Amygdala (tissue), 56 donors: ENCODE results near the gene NPLOC4.

Source experiments
- DNase-seq, 56 donors: peaks; one replicate each; lab custom pipeline; 2025; lab: John Stamatoyannopoulos, UW

NPLOC4 gene

GRCh38 chr17:81573794-81574642 lies 62.9 kb downstream of the NPLOC4 start:
- no peak for DNase-seq

DNA sequence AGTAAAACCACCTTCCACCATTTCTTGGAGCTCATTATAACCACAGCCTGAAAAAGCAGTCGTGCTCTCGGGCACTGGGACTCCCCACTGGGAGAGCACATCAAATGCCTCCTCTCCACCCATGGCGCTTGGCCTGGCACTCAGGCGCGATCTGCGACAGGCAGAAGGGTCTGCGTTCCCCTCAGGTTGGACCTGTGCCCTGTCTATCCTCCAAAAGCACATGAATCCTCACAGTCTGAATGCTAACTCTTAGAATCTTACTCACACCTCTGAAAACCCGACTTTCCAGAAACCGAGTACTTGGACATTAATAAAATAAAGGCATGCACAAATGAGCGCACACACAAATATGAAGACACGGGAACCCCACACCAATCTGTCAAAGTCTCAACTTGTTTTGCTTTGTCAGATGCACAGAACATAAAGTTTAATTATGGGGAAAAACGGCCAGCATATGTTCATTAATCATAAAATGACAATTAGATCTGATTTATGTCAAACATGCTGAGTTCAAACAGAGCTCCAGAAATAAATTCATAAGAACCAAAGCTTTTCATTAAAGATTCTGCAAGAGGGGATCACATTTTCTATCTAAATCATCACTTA lies 64.2 kb downstream of the NPLOC4 start:
- no peak for DNase-seq

DNA sequence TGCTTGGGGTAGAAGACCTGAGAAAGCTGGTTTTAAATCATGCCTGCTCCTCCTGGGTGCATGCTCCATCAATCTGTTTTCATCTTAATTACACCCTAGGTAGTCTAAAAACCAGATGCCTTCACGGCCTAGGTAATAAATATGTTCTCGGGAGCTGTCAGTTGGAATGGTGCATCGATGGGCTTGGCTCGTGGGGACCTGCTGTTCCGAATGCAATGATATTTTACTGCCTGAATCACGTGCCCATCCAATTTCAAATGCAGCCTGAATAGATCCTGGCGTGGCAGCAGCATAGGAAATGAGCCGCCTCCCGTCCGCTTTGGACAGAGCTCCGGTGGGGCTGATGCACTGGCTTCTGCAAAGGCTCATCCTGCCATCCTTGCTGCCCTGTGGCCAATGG lies 65.9 kb downstream of the NPLOC4 start:
- DNase-seq: peak in 1 of 56 donors; percentile 6

GRCh38 chr17:81569986-81570514 lies 66.9 kb downstream of the NPLOC4 start:
- no peak for DNase-seq

- DNase-seq: no peak
These were observed 68.5 kb downstream of the NPLOC4 start for GRCh38 chr17:81568416-81568815.

DNA sequence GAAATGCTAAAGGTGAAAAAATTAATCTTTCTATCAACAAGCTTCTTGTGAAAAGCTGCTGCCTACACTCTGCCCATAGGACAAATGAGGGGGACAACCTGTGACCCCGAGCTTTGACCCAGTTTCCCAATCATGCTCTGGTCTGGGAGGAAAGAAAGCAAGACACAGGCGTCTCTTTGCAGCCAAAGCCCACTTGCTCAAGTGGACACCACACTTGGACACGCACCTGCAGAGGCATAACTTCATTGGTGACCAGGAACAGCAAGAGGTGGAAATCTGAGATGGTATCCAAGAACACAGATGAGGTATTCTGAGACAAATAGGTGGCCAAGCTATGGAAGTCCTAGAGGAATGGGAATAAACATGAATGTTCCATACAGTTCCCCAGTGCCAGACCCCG lies 69.7 kb downstream of the NPLOC4 start:
- DNase-seq: no peak

DNA sequence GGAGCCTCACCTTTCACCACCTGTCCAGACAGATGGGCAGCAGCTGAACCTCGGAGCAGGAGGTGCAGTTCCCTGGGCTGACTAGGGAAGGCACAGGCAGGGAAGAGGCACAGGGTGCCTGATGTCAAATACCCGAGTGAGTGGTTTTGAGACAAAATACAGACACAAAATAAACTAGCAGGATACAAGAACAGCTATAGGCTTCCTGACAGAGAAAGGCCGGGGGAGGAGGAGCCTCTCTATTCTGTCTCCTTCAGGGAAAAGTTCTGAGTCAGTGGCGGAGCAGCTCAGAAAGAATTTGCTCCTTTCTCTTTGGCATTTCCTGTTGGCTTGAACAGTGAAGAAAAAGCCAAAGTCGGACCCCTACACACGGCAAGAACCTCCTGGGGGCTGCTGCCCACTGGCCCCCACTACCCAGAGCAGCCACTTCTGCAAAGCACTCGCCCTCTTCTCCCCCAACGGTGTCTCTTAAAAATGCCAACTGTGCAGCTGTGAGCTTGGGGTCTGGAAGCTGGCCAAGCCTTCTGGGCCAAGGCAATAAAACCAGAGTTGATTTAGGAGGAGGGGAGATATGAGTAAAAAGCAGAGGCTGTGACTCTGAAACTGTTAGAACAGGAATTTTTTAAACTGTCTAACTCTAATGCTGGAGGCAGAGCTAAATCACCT lies 70.3 kb downstream of the NPLOC4 start:
- DNase-seq: peak in 16 of 56 donors; percentile 2 to 70 (median 18)

DNA sequence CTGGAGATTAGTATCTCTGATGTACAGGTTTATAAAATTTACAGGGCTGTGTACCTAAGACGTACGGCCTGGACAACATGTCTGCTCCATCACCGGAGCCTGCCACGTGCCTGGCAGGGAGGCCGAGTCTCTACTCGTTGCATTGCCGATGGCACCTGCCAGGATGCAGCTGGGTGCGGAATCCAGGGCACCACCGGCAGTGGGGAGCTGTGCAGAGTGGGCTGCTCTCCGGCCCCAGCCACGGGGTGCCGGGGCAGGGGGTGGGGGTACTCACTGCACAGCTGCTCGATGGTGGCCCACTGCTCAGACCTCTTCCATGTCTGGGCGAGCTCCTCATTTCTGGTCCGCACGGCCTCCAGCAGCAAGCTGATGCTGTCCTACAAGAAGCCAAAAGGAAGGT lies 71.7 kb downstream of the NPLOC4 start:
- no peak for DNase-seq

GRCh38 chr17:81564778-81565177 lies 72.1 kb downstream of the NPLOC4 start:
- DNase-seq: no peak

DNA sequence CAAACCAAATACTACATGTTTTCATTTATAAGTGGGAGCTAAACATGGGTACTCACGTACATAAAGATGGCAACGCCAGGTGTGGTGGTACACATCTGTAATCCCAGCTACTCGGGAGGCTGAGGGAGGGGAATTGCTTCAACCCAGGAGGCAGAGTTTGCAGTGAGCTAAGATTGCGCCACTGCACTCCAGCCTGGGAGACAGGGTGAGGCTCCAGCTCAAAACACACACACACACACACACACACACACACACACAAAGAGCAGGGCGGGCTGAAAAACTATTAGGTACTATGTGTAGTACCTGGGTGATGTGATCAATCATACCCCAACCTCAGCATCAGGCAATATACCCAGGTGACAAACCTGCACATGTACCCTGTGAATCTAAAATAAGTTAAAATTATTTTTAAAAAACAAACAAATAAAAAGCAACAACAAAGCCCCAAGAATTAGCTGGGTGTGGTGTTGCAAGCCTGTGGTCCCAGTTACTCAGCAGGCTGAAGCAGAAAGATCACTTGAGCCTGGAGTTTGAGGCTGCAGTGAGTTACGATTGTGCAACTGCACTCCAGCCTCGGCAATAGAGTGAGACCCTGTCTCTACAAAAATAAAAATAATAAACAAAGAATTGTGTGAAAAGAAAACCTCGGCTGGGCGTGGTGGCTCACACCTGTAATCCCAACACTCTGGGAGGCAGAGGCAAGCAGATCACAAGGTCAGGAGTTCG lies 72.9 kb downstream of the NPLOC4 start:
- DNase-seq: no peak

GRCh38 chr17:81561494-81561885 lies 75.4 kb downstream of the NPLOC4 start:
- DNase-seq: no peak

DNA sequence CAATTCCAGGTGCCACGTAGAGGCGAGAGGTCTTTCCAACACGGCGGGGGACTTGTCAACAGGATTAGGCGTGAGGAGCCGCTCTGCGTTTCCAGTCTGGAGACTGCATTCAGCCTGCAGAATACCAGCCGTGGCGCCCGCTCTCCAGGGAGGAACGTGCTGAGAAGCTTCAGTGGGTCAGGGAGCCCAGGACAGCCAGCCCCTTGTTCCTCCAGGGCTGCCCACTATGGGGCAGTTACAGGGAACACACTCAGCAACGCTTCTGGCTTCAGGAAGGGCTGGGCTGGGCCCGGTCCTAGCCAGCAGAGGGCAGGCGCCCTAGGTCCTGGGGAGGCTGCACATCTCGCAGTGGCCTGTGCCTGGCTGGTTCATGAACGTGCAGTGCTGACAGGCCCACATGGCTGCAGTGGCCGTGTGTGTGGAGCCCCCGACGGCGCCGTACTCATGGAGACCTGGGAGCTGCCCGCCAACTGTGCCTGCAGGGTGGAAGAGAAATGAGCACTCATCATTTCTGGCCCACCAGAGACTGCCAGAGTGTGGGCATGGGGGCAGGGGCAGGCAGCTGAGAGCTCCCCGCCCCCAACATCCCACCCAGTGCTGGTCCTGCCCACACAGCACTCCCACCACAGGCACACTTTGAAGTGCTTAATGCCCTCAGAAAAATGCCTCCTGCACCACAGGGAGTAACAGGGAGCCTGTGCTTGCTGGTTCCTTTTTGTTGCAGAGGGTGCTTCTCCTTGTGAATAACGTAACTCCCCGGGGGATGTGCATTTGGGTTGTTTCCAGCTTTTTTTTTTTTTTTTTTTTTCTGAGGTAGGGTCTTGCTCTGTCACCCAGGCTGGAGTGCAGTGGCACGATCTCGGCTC lies 77.7 kb downstream of the NPLOC4 start:
- DNase-seq: peak in 5 of 56 donors; percentile 6 to 32 (median 24)

DNA sequence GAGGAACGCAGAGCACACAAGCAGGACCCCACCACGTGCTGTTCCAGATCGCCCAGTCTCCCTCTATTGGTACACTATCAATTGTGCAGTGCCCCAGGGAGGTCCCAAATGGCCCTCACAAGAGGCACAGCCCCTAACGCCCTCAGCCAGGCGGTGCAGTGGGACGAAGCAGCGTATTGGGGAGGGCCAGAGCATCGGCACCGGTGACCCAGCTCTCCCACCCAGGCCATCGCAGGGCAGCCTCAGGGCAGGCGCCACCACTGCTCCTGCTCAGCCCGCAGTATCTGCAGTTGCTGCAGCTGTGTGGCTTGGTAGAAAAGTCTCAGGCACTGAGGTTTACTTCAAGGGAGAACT lies 78.8 kb downstream of the NPLOC4 start:
- no peak for DNase-seq

- no peak for DNase-seq
These were observed 79.4 kb downstream of the NPLOC4 start for GRCh38 chr17:81557276-81558114.

DNA sequence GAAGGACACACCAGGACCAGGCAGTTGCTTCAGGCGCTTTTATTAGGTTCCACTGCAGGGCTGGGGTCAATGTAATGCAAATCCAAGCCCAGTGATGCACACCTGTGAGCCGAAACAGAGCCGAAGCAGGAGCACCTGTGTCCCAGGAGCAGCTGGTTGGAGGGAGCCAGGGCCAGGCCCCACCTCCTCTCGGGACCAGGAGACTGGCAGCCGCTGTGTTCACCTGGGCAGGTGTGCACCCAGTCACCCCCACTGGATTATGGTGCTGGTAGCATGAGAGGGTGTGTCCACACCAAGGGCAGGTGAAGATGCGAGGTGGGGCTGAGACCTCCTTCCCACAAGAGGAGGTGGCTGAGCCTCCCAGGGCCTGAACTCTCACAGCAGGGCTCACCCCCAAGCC lies 80.0 kb downstream of the NPLOC4 start:
- no peak for DNase-seq

DNA sequence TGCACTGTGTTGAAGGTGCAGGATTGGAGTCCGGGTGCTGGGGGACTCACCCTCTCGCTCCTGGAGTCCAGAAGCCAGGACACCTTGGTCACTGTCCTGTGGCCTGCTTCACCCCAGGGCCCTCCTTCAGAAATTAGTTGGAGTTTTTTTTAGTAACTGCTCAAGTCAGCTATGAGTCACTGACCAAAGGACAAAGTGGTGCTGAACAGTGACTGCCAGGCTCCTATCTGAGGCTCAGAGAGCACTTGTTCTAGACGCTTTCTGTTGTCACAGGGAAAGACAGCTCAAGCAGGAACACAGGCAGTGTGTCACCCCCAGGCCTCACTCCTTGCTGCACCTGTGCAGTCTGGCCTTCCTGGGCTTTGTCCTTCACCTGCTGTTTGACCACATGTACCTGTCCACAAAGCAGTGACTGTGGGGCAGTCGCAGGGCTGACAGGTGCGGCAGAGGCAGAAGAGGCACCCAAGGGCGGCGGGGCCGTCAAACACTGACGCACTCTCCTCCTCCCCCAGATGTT lies 80.7 kb downstream of the NPLOC4 start:
- DNase-seq: no peak

DNA sequence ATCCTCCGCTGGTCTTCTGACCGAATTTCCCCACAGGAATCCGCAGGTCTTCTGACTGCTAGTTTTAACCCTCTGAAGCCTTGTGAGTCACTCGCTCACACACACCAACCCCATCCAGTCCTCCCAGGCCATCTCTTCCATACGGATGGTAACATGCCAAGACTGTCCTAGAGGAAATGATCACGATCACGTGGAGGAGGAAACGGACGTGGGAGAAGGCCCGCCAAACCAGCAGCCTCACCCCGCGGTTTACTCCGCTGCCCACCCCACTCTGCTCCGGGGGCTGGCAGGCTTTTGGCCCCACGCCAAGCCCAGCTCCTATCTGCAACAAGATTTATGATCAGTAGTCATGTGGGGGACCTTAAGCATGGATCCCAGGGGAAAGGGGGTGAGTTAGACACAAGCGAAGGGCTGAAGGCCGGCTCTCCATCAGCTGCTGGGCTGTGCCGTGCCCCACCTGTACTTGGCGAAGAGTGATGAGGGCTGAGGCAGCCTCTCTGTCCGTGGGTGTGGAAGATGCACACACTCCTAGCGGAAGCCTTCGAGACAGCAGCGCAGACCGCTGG lies 83.2 kb downstream of the NPLOC4 start:
- DNase-seq: peak in 5 of 56 donors; percentile 13 to 46 (median 31)

DNA sequence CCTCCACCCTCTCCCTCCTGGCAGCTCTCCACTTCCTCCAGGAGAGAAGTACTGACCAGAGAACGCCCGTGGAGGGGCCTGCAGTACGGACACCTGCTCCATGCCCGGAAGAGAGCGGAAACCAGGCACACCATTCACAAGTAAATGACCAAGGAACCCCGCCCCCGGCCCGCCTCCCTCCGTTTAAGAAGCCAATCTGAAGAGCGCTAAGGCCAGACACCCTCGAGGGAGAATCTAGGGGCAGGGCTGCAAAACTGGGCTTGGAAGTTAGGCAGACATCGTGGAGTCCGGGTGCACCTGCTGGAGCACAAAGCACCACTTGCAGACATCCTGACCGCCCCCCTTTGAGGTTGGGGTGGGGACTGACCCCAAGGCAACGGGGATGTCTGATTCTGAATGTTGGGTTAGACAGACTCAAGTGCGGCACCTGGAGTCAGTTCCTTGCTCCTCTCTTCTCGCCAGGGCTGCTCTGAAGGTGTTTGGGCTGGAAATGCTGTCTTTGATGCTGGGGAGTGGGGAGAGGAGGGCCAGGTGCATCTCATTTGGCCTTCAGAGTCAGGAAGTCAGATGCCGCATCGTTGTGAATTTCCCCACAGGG lies 83.8 kb downstream of the NPLOC4 start:
- DNase-seq: peak in 45 of 56 donors; percentile 14 to 75 (median 51)
